ENCODE results near the gene CRYAB. TPM values are rescaled to one million over a fixed set of nuclear protein-coding genes. Genes with fewer than 3 reads are reported as not detected.

Gene CRYAB
- total RNA-seq, 4 donors from 2014 or later: 763 to 2,291 (median 1,427) TPM

DNA sequence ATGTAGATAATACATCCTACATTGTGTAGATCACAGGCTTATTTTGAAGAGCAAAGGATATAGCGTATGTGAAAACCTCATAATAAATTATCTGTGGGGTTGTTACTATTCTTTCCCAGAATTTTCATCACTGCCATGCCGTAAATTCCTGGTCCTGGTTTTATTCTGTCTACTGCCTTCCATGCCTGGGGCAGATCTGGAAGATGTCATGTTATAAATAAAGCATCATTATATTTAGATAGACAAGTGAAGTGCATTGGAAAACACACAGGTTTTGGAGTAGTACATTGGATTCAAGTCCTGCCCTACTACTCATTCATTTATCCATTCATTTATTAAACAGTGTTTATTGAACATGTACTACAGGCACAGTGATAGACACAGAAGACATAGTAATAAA, 9.3 kb upstream of the CRYAB start:
- ATAC-seq: no peak
- H3K9me3 ChIP-seq: no peaks in the 10 kb centered on the region
- peak overlapping the region; percentile 91 to 94 (median 92) for H3K27ac ChIP-seq
- H3K27me3 ChIP-seq: no peaks in the 10 kb centered on the region
- DNase-seq: no peak
- H3K36me3 ChIP-seq: no peaks in the 10 kb centered on the region
- in situ Hi-C loops (cut with MboI; ENCODE audit: low sequenced_read_pairs in 4 of 4): no loop called here
- H3K4me3 ChIP-seq: no peak overlapping the region
- intact Hi-C loops (cut with DNase I; ENCODE audit: low total_unique reads): no loop called here
- peaks cover 65 to 79% of the 10 kb centered on the region in 2 donors for H3K4me1 ChIP-seq
- TF ChIP-seq, protein P1, sequence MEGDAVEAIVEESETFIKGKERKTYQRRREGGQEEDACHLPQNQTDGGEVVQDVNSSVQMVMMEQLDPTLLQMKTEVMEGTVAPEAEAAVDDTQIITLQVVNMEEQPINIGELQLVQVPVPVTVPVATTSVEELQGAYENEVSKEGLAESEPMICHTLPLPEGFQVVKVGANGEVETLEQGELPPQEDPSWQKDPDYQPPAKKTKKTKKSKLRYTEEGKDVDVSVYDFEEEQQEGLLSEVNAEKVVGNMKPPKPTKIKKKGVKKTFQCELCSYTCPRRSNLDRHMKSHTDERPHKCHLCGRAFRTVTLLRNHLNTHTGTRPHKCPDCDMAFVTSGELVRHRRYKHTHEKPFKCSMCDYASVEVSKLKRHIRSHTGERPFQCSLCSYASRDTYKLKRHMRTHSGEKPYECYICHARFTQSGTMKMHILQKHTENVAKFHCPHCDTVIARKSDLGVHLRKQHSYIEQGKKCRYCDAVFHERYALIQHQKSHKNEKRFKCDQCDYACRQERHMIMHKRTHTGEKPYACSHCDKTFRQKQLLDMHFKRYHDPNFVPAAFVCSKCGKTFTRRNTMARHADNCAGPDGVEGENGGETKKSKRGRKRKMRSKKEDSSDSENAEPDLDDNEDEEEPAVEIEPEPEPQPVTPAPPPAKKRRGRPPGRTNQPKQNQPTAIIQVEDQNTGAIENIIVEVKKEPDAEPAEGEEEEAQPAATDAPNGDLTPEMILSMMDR (IDR thresholded peaks at IDR 0.05 in 4 of 5, conservative IDR thresholded peaks at IDR 0.05 in 1 of 5): no peak
- TF ChIP-seq POLR2A (IDR thresholded peaks at IDR 0.05): no peak

DNA sequence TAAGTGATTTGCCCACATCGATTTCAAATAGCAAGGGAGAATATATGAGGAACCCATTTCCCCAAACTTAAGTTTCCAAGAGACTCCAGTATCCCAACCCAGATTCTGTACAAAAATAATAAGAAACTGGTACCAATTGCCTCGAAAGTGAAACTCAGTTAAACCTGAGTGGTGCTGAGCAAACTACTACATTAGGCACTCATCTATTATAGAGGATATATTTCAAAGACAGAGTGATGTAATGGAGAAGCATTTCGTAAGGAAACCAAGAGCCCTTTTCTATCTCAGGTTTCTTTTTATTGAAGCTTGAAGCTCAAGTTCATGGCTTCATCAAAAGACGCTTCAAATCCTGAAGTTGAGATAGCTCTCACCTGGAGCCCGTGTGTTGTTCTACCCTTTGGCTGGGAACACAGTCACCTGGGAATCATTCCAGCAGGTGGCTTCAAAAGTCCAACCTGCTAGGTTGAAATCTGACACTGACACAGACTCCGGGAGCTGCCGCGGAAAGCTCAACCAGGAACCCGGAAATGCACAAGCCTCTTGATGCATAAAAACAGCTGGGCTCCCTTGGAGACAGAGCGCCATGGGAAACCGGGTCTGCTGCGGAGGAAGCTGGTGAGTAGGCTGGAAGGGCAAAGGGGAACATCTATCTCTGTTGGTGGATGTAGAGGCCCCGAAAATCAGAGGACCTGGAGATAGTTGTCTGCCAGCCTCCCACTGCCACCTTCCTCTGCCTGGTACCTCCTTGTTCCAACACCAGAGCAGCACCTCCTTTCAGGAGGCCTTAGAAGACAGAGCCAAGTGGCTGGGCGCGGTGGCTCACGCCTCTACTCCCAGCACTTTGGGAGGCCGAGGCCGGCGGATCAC, 7.1 kb upstream of the CRYAB start, which contains the start of gene C11orf52:
Gene C11orf52 (plus strand): TSS at position 524 of the 867 bp plus-strand sequence. CDS start 60 bp downstream, at position 584.
- Histone ChIP-seq H3K36me3 (no peaks in the 10 kb centered on the region), H3K27me3 (no peaks in the 10 kb centered on the region), H3K27ac (peak within 1 kb of the TSS; percentile 91 to 94 (median 92)), H3K9me3 (no peaks in the 10 kb centered on the region), H3K4me1 (peaks cover 53 to 68% of the 10 kb centered on the region in 2 donors), H3K4me3 (peak within 1 kb of the TSS; percentile 36 to 45 (median 42))
- DNase-seq (peak; percentile 75 to 90), ATAC-seq (peak; percentile 77 to 89)
- intact Hi-C loops (cut with DNase I; ENCODE audit: low total_unique reads): no loop called here
- in situ Hi-C loops (cut with MboI; ENCODE audit: low sequenced_read_pairs in 4 of 4): no loop called here
- TF ChIP-seq POLR2A (IDR thresholded peaks at IDR 0.05): peak; percentile 44 to 47
- TF ChIP-seq, protein P1 (IDR thresholded peaks at IDR 0.05 in 4 of 5, conservative IDR thresholded peaks at IDR 0.05 in 1 of 5): no peak

DNA sequence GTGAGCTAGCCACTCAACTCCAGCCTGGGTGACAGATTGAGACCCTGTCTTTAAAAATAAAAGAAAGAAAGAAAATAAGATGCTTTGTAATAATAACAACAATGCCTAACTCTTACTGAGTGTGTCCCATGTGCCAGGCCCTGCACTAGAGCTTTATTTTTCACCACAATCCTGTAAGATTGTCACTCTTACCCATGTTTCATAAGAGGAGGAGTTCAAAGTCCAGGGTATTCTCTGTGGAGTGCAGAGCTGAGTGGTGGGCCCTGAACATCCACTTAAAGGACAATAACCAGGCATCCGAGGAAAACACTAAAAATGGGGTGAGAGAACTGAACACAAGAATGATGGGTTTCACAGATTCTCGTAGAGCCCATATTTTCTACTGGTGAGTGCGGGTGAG, 6.2 kb upstream of the CRYAB start:
- ATAC-seq: no peak
- H3K4me1 ChIP-seq: peaks cover 50 to 64% of the 10 kb centered on the region in 2 donors
- no peak for DNase-seq
- in situ Hi-C loops (cut with MboI; ENCODE audit: low sequenced_read_pairs in 4 of 4) (no loop called here), intact Hi-C loops (cut with DNase I; ENCODE audit: low total_unique reads) (no loop called here)
- H3K36me3 ChIP-seq: no peaks in the 10 kb centered on the region
- TF ChIP-seq, protein P1 (IDR thresholded peaks at IDR 0.05 in 4 of 5, conservative IDR thresholded peaks at IDR 0.05 in 1 of 5): no peak
- no peak for TF ChIP-seq POLR2A (IDR thresholded peaks at IDR 0.05)
- H3K27ac ChIP-seq: peak overlapping the region; percentile 91 to 94 (median 92)
- H3K9me3 ChIP-seq: no peaks in the 10 kb centered on the region
- H3K4me3 ChIP-seq: no peak overlapping the region
- H3K27me3 ChIP-seq: no peaks in the 10 kb centered on the region

DNA sequence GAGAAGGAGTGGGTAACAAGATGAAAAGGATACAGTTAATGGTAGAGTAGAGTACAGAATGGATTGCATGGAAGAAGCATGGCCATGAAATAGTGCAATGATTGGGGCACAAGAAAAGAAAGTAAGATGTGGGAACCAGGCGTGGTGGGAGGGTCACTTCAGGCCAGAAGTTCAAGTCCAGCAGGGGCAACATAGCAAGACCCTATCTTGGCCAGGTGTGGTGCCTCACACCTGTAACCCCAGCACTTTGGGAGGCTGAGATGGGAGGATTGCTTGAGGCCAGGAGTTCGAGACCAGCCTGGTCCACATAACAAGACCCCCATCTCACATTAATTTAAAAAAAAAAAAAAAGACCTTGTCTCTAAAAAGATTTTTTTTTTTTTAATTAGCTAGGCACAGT, 5.7 kb upstream of the CRYAB start:
- ATAC-seq: no peak
- peaks cover 51 to 60% of the 10 kb centered on the region in 2 donors for H3K4me1 ChIP-seq
- TF ChIP-seq, protein P1 (IDR thresholded peaks at IDR 0.05 in 4 of 5, conservative IDR thresholded peaks at IDR 0.05 in 1 of 5): no peak
- no peak for TF ChIP-seq POLR2A (IDR thresholded peaks at IDR 0.05)

More for the DNA sequence above, 5.7 kb upstream of the CRYAB start:
- DNase-seq: no peak
- Histone ChIP-seq H3K36me3 (no peaks in the 10 kb centered on the region), H3K27me3 (no peaks in the 10 kb centered on the region), H3K9me3 (no peaks in the 10 kb centered on the region), H3K4me3 (no peak overlapping the region), H3K27ac (peak overlapping the region; percentile 91 to 94 (median 92))
- in situ Hi-C loops (cut with MboI; ENCODE audit: low sequenced_read_pairs in 4 of 4): no loop called here
- intact Hi-C loops (cut with DNase I; ENCODE audit: low total_unique reads): no loop called here

All from gastrocnemius medialis (tissue), 4 donors.